Measurements from ENCODE around the gene STPG3.

Gene STPG3

DNA sequence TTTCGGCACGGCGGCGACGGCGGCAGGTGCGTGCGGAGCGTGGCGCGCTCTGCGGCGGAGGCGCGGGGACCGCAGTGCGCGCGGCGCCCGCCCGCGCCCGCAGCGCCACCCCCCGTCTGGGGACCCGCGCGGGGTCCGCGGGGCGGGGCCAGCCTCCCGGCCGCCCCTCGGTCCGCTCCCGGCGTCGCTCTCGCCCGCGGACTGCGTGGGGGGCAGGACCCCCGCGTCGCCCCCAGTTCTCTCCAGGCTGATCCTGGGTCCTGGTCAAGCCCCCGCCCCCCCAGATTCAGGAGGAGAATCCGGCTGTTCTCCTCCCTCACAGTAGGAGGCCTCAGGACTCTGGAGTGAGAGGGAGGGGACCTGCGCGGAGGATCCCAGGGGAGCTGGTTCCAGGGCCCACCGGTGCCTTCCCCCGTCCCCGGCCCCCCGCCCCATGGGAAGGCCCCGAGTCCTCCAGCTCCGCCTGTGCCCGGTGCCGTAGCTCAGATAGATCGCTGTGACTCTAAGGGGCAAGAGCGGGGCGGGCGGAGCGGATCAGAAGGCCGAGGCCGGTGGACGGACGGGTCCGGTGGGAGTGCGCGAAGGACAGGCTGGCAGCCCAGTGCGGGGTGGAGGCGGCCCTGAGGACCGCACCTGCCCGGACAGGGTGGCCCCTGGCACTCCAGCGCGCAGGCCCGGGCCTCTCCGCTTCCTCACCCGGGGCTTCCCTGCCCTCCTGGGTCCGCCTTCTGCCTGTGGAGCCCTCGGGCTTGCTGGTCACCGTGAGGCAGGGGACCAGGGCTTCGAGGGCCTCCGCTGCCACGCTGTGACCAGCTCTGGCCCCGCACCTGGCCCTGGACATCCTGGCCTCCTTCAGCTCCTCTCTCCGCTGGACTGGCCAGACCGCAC is 28.7 kb upstream of the STPG3 start, which contains the start of gene RNF208:
Gene RNF208 (minus strand): TSS at position 51 of the 888 bp plus-strand sequence. CDS start 1,028 bp downstream, outside the sequence.
- DNase-seq = no peak

- peak; percentile 99 to 100 for DNase-seq
Measured at GRCh38 chr9:137223078-137223970, 27.8 kb upstream of the STPG3 start.

DNA sequence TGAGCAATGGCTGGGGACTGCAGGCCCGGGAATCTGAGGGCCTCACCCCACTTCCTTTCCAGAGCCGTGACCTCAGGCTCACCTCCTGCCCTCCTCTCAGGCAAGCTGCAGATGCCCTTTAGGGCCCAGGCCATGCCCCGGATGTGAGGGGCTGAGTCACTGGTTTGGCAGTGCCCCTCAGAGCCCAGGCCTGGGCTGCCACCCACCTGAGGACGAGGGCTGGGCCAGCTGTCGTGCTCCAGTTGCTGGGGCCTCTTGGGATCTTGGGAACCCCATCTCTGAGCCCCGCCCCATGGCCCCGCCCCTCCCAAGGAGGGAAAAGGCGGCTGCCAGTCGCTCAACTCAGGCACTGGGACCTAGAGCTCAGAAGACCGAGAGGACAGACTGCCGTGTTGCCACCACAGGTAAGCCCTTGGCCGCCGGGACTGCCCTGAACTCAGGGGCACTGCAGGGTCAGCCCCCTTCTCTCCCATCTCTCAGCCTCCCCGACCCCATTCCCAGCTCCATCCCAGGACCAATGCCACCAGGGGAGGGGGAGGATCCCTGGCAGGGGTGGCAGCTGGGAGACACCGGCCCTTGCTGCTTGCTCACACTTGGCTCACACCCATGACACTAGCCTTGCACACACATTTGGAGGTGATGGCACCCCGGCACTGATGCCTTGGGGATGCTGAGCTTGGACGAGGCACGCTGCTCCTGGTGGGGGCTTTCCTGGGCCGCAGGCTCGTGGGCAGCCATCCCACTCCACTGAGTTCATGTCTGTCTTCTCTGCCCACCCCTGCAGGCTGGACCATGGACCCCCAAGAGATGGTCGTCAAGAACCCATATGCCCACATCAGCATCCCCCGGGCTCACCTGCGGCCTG is 26.0 kb upstream of the STPG3 start, which contains the start of gene CYSRT1:
Gene CYSRT1 (plus strand): TSS at position 345 of the 865 bp plus-strand sequence. CDS start 448 bp downstream, at position 793.
- DNase-seq = no peak

DNA sequence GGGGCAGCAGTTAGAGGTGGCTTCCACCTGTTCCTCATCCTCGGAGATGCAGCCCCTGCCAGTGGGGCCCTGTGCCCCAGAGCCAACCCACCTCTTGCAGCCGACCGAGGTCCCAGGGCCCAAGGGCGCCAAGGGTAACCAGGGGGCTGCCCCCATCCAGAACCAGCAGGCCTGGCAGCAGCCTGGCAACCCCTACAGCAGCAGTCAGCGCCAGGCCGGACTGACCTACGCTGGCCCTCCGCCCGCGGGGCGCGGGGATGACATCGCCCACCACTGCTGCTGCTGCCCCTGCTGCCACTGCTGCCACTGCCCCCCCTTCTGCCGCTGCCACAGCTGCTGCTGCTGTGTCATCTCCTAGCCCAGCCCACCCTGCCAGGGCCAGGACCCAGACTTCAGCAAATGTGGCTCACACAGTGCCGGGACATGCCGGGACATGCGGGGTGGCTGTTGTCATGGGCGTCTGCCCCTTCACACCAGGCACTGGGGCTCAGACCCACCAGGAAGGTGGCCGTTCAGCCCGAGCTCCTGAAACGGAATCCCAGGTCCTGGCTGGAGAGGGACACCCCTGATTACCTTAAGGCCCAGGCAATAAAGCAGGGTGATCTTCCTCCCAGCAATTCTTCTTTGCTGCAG is 25.3 kb upstream of the STPG3 start:
- no peak for DNase-seq

DNA sequence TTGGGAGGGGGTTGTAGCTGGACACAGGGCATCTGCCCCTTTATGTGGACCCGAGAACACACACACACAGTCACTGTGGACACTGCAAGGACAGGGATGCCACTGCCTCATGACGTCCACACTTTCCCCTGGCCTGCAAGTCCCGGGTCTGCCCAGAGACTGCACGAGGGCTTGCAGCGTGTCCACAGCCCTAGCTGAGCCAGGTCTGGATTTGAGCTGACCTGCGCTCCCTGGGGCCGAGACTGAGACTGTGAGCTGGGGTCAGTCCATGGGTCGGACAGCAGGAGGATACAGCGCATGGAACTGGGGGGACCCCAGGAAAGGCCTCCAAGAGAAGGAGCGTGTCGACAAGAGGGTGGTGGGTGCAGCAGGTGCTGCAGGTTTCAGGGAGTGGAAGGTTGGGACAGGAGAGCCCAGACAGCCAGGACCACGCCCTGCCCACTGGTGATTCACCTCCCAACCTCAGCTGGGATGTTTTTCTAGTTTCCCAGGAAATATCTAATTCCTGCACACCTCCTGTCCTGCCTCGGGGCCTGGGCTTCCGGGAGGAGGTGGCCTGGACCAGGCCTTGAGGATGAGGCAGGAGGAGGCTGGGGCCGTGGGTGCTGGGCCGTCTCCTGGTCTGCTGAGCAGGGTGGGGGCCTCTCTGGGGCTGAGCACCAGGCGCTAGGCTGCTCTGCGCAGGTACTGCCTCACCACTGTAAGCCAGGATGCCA is 24.6 kb upstream of the STPG3 start:
- no peak for DNase-seq

DNA sequence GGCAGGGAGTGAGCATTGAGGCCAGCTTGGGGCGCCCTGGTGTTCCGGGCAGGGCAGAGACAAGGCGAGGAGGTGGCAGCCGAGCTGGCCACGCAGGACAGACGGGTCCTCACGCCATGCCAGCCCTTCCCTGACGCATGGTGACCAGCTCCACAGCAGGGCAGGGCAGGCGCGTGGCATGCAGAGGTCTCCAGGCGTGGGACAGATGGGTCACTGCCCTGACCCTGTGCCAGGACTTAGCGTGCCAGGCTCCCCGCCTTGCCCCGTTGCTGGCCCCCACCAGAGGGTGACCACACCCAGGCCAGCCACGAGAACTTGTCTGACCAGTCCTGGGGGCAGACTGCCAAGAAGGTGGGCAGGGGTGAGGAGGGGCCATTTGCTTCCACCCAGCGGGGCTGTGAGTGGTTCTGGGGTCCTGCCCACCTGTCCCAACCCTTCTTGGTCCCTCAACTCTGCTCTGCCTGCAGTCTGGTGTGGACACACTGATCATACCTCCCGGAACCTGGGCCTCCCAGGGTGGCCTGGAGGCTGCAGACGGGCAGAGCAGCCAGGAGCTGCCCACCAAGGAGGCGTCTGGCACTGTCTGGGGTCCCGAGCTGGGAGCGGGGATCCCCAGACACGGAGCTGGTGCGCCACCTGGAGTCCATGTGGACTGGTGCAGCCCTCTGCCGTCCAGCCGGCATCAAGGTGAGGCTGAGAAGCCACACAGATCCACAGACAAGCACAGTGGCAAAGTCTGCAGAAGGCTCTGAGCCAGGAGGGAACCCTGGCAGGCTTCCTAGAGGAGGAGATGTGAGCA is 23.8 kb upstream of the STPG3 start, which contains the start of gene RNF224:
Gene RNF224 (plus strand): TSS at position 449 of the 799 bp plus-strand sequence. CDS start 834 bp downstream, outside the sequence.
- peak; percentile 81 to 86 for DNase-seq

DNA sequence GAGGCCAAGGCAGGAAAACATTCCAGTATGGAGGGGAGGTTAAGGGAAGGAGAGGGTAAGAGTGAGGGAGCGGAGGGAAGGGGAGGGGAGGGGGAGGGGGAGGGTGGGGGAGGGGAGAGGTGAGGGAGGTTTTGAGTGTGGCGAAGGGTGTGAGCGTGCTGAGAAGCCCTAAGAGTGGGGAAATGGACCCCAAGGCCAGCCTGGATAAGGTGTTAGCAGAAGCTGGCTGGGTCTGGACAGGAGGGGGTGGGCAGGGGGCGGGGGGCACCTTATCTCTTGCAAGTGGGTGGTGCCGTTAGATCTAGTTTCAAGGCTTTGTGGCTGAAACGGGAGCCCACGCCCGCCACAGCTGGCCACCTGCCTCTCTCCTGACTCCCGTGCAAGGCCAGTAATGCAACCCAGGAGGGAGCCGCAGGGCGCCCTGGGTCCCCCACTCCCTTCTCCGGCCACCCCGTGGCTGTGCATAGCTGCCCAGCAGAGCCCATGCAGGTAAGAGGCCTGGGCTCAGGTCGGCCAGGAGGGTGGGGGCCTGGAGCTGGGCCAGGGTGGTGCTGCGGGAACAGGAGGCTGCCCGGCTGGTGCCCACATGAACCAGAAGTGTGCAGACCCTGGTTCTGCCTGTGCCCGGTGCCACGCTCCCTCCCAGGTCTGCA is 23.1 kb upstream of the STPG3 start:
- DNase-seq = no peak

- no peak for DNase-seq
Measured at GRCh38 chr9:137228506-137228967, 22.5 kb upstream of the STPG3 start.

GRCh38 chr9:137228968-137229896 is 21.9 kb upstream of the STPG3 start:
- DNase-seq = no peak

- no peak for DNase-seq
Measured at GRCh38 chr9:137229903-137230704, 21.0 kb upstream of the STPG3 start.

- no peak for DNase-seq
Measured at GRCh38 chr9:137230705-137231371, 20.2 kb upstream of the STPG3 start, which contains the start of gene SLC34A3. Gene SLC34A3 (plus strand): TSS chr9:137230901. CDS start chr9:137231703, 802 bp downstream.

DNA sequence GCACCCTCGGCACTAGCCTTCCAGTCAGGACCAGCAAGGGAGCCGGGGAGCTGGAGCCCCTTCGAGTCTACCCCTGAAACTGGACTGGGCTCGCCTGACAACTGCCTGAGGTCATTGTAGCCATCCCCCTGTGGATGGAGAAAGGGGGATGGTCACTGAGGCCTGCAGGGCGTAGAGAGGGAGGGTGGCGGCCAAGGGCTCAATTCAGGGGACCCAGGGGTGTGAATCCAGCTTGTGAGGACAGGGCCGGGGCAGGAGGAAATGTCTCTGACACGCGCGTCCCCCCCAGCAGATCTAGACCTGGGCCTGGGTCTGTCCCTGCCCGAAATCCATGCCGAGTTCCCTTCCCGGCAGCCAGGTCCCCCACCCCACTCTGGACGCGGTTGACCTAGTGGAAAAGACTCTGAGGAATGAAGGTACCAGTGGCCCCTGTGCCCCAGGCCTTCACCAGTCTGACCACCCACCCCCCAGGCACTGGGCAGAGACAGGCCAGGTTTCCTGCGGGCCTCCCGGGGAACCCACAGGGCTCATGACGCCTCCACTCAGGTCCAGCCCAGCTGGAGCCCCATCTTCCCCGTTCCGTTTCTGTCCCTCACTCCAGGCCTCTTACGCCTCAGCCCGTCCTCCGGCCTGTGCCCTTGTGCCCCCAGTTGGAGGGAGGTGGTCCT is 19.6 kb upstream of the STPG3 start:
- DNase-seq = no peak

- DNase-seq = no peak
Measured at GRCh38 chr9:137232101-137232500, 19.0 kb upstream of the STPG3 start.

GRCh38 chr9:137232510-137232909 is 18.6 kb upstream of the STPG3 start:
- no peak for DNase-seq

DNA sequence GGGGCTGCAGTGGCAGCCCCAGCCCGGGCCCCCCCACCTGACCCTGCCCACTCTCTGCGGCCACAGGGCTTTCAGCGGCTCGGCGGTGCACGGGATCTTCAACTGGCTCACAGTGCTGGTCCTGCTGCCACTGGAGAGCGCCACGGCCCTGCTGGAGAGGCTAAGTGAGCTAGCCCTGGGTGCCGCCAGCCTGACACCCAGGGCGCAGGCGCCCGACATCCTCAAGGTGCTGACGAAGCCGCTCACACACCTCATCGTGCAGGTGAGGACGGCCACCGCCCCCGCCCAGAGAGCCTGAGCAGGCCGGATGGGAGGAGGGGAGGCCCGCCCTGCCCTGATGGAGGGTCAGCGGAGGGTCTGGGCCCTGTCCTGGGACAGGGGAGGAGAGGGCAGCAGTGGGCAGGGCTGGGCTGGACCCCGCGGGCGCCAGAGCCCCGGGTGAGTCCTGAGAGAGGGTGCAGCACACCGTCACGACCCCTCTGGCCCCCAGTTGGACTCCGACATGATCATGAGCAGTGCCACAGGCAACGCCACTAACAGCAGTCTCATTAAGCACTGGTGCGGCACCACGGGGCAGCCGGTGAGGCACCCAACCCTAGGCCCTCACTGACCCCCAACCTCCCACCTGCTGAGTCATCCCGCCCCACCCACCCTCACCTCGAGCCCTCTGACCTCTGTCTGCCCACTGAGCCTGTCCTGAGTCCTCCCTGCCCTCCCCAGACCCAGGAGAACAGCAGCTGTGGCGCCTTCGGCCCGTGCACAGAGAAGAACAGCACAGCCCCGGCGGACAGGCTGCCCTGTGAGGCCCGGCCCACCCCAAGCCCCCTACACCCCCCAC is 17.7 kb upstream of the STPG3 start:
- DNase-seq = no peak

Data from CD4-positive, alpha-beta T cell treated with Interferon alpha-2 for 1 hour (primary cell).